CD8-positive, alpha-beta memory T cell (primary cell): ENCODE measurements around the gene UMPS. TPM values are rescaled to one million over a fixed set of nuclear protein-coding genes. Genes with fewer than 3 reads are reported as not detected.

ENCODE experiments used
- CTCF ChIA-PET: fragments of 350-600 bp; sonication (Branson Sonifier 250); formaldehyde crosslinking; loops from one replicate; lab custom pipeline; 2021; ENCODE audit warnings: antibody characterized with exemption; lab: Charles Lee
- POLR2A ChIA-PET: fragments of 350-600 bp; sonication (Branson Sonifier 250); formaldehyde crosslinking; loops from one replicate; lab custom pipeline; 2021; ENCODE audit warnings: antibody characterized with exemption; lab: Charles Lee
- DNase-seq, 5 donors: peaks; one replicate each; pipeline versions ENCODE4 v3.0.0 to v3.0.0-alpha.2; 2020 to 2022; ENCODE audit warnings: mixed read lengths in 1 of 5
- H3K27ac ChIP-seq: one replicate; pipeline ENCODE4 v1.7.0; 2013; ENCODE audit warnings: low read depth, mild to moderate bottlenecking, low read length, moderate library complexity
- H3K27me3 ChIP-seq: 2 replicates; pipeline ENCODE4 v1.7.0; 2013; ENCODE audit warnings: low read length, mild to moderate bottlenecking; ENCODE audit not compliant: insufficient read depth, poor library complexity, severe bottlenecking
- H3K36me3 ChIP-seq: 2 replicates; pipeline ENCODE4 v1.7.0; 2013; ENCODE audit warnings: mild to moderate bottlenecking, low read length, moderate library complexity; ENCODE audit not compliant: insufficient read depth
- H3K4me1 ChIP-seq: 2 replicates; pipeline ENCODE4 v1.7.0; 2013; ENCODE audit warnings: mild to moderate bottlenecking, low read length, moderate library complexity; ENCODE audit not compliant: insufficient read depth
- H3K4me3 ChIP-seq: 2 replicates; pipeline ENCODE4 v1.7.0; 2013; ENCODE audit warnings: mild to moderate bottlenecking, low read length
- H3K9me3 ChIP-seq: 2 replicates; pipeline ENCODE4 v1.7.0; 2013; ENCODE audit warnings: mild to moderate bottlenecking, low read length
- H3K27ac Mint-ChIP-seq, 8 donors: one replicate each; pipeline ENCODE4 v1.8.0; 2020 to 2021; ENCODE audit warnings: mixed read lengths in 8 of 8, mild to moderate bottlenecking in 6 of 8, inconsistent platforms in 3 of 8, moderate library complexity in 3 of 8
- H3K27me3 Mint-ChIP-seq, 2 donors: one replicate each; pipeline ENCODE4 v1.8.0; 2020 to 2021; ENCODE audit warnings: mixed read lengths in 2 of 2, mild to moderate bottlenecking in 1 of 2, moderate library complexity in 1 of 2
- H3K36me3 Mint-ChIP-seq, 3 donors: one replicate each; pipeline ENCODE4 v1.8.0; 2020 to 2021; ENCODE audit warnings: mixed read lengths in 3 of 3, inconsistent platforms in 1 of 3, mild to moderate bottlenecking in 1 of 3
- H3K4me1 Mint-ChIP-seq, 3 donors: one replicate each; pipeline ENCODE4 v1.8.0; 2020 to 2021; ENCODE audit warnings: mixed read lengths in 3 of 3, inconsistent platforms in 1 of 3, mild to moderate bottlenecking in 1 of 3
- H3K4me3 Mint-ChIP-seq, 7 donors: one replicate each; pipeline ENCODE4 v1.8.0; 2020 to 2021; ENCODE audit warnings: mixed read lengths in 7 of 7, mild to moderate bottlenecking in 6 of 7, moderate library complexity in 4 of 7, inconsistent platforms in 2 of 7
- H3K9me3 Mint-ChIP-seq, 5 donors: one replicate each; pipeline ENCODE4 v1.8.0; 2020 to 2022; ENCODE audit warnings: mixed read lengths in 5 of 5, mild to moderate bottlenecking in 3 of 5, moderate library complexity in 2 of 5, inconsistent platforms in 1 of 5
- polyA plus RNA-seq: library from polyadenylated mRNA; unstranded; fragments of 300-500 nt; fragmentation: Illumina TruSeq; gene quantifications from one replicate; pipeline ENCODE4 v1.2.3, GENCODE V29; 2021
- total RNA-seq, 2 experiments: library from RNA; stranded (reverse); gene quantifications; one replicate each; pipeline ENCODE4 v1.2.3, GENCODE V29; 2021

The UMPS gene
- total and polyA plus RNA-seq, 3 experiments from 2014 or later: 26.4 to 74.1 (median 65.2) TPM

GRCh38 chr3:124765197-124765840 lies 35.1 kb downstream of the UMPS start:
- Mint-ChIP-seq H3K27ac (no peak overlapping the region), H3K4me3 (no peak overlapping the region), H3K4me1 (peaks cover 5 to 8% (median 5%) of the 10 kb centered on the region in 3 donors), H3K36me3 (no peaks in the 10 kb centered on the region), H3K27me3 (peaks cover 7 to 22% of the 10 kb centered on the region in 2 donors), H3K9me3 (no peaks in the 10 kb centered on the region)
- no peak for DNase-seq
- Histone ChIP-seq H3K36me3 (no peaks in the 10 kb centered on the region), H3K4me3 (no peak overlapping the region), H3K4me1 (no peaks in the 10 kb centered on the region), H3K27ac (no peak overlapping the region), H3K9me3 (no peaks in the 10 kb centered on the region), H3K27me3 (no peaks in the 10 kb centered on the region)
- ChIA-PET CTCF (interaction anchor here (1.2 to 7.4 kb wide), 2 partner anchors 137 to 141 kb away, joined by 4 to 129 read pairs; no protein-coding TSS in a partner anchor), POLR2A (no interaction called here)

GRCh38 chr3:124766113-124767095 lies 36.2 kb downstream of the UMPS start:
- CTCF ChIA-PET: interaction anchor here (3.4 kb wide), 1 partner anchor 135 kb away, joined by 17 read pairs; no protein-coding TSS in a partner anchor
- Mint-ChIP-seq H3K4me3 (no peak overlapping the region), H3K9me3 (no peaks in the 10 kb centered on the region), H3K36me3 (no peaks in the 10 kb centered on the region), H3K27me3 (peaks cover 9 to 26% of the 10 kb centered on the region in 2 donors), H3K27ac (no peak overlapping the region), H3K4me1 (peaks cover 2 to 4% (median 2%) of the 10 kb centered on the region in 3 donors)
- no peak for DNase-seq
- no peak overlapping the region for H3K4me3 ChIP-seq
- H3K36me3 ChIP-seq: no peaks in the 10 kb centered on the region
- no peaks in the 10 kb centered on the region for H3K27me3 ChIP-seq
- H3K9me3 ChIP-seq: no peaks in the 10 kb centered on the region
- no peak overlapping the region for H3K27ac ChIP-seq
- no peaks in the 10 kb centered on the region for H3K4me1 ChIP-seq
- POLR2A ChIA-PET: no interaction called here

- DNase-seq: no peak
- Histone ChIP-seq H3K9me3 (no peaks in the 10 kb centered on the region), H3K4me1 (no peaks in the 10 kb centered on the region), H3K4me3 (no peak overlapping the region), H3K27ac (no peak overlapping the region), H3K36me3 (no peaks in the 10 kb centered on the region), H3K27me3 (no peaks in the 10 kb centered on the region)
- H3K27ac Mint-ChIP-seq: no peak overlapping the region
- H3K9me3 Mint-ChIP-seq: no peaks in the 10 kb centered on the region
- POLR2A ChIA-PET: no interaction called here
- no peaks in the 10 kb centered on the region for H3K4me1 Mint-ChIP-seq
- H3K36me3 Mint-ChIP-seq: no peaks in the 10 kb centered on the region
- CTCF ChIA-PET: interaction anchor here (3.4 kb wide), 1 partner anchor 134 kb away, joined by 17 read pairs; no protein-coding TSS in a partner anchor
- peaks cover 13 to 32% of the 10 kb centered on the region in 2 donors for H3K27me3 Mint-ChIP-seq
- no peak overlapping the region for H3K4me3 Mint-ChIP-seq
These were observed 37.0 kb downstream of the UMPS start for GRCh38 chr3:124767264-124767663.

GRCh38 chr3:124767691-124768090 lies 37.4 kb downstream of the UMPS start:
- CTCF ChIA-PET: interaction anchor here (3.4 kb wide), 1 partner anchor 134 kb away, joined by 17 read pairs; no protein-coding TSS in a partner anchor
- Histone ChIP-seq H3K36me3 (no peaks in the 10 kb centered on the region), H3K27me3 (no peaks in the 10 kb centered on the region), H3K9me3 (no peaks in the 10 kb centered on the region), H3K27ac (no peak overlapping the region), H3K4me3 (no peak overlapping the region), H3K4me1 (no peaks in the 10 kb centered on the region)
- Mint-ChIP-seq H3K36me3 (no peaks in the 10 kb centered on the region), H3K27ac (no peak overlapping the region), H3K9me3 (no peaks in the 10 kb centered on the region), H3K4me1 (no peaks in the 10 kb centered on the region), H3K4me3 (no peak overlapping the region), H3K27me3 (peaks cover 15 to 35% of the 10 kb centered on the region in 2 donors)
- no peak for DNase-seq
- POLR2A ChIA-PET: no interaction called here

- DNase-seq: no peak
- Histone ChIP-seq H3K36me3 (no peaks in the 10 kb centered on the region), H3K9me3 (no peaks in the 10 kb centered on the region), H3K4me3 (no peak overlapping the region), H3K27ac (no peak overlapping the region), H3K27me3 (no peaks in the 10 kb centered on the region), H3K4me1 (no peaks in the 10 kb centered on the region)
- POLR2A ChIA-PET: no interaction called here
- Mint-ChIP-seq H3K36me3 (no peaks in the 10 kb centered on the region), H3K27me3 (peaks cover 15 to 40% of the 10 kb centered on the region in 2 donors), H3K27ac (no peak overlapping the region), H3K4me1 (no peaks in the 10 kb centered on the region), H3K4me3 (no peak overlapping the region), H3K9me3 (no peaks in the 10 kb centered on the region)
- CTCF ChIA-PET: interaction anchor here (3.4 kb wide), 1 partner anchor 133 kb away, joined by 17 read pairs; no protein-coding TSS in a partner anchor
These were observed 38.6 kb downstream of the UMPS start for GRCh38 chr3:124768812-124769211.

GRCh38 chr3:124769462-124769861 lies 39.2 kb downstream of the UMPS start:
- Mint-ChIP-seq H3K27me3 (peaks cover 12 to 45% of the 10 kb centered on the region in 2 donors), H3K27ac (peak overlapping the region in 1 of 8 donors; percentile 43), H3K4me1 (no peaks in the 10 kb centered on the region), H3K36me3 (no peaks in the 10 kb centered on the region), H3K4me3 (no peak overlapping the region), H3K9me3 (no peaks in the 10 kb centered on the region)
- H3K36me3 ChIP-seq: no peaks in the 10 kb centered on the region
- H3K4me3 ChIP-seq: no peak overlapping the region
- no peak overlapping the region for H3K27ac ChIP-seq
- no peaks in the 10 kb centered on the region for H3K9me3 ChIP-seq
- no peaks in the 10 kb centered on the region for H3K27me3 ChIP-seq
- no peaks in the 10 kb centered on the region for H3K4me1 ChIP-seq
- ChIA-PET CTCF (interaction anchor here (0.6 to 3.4 kb wide), 3 partner anchors 8 to 132 kb away, joined by 3 to 17 read pairs (median 10); no protein-coding TSS in a partner anchor), POLR2A (no interaction called here)
- no peak for DNase-seq

- Histone ChIP-seq H3K36me3 (no peaks in the 10 kb centered on the region), H3K27me3 (no peaks in the 10 kb centered on the region), H3K4me3 (no peak overlapping the region), H3K4me1 (no peaks in the 10 kb centered on the region), H3K9me3 (no peaks in the 10 kb centered on the region), H3K27ac (no peak overlapping the region)
- Mint-ChIP-seq H3K4me3 (no peak overlapping the region), H3K27ac (no peak overlapping the region), H3K9me3 (no peaks in the 10 kb centered on the region), H3K36me3 (no peaks in the 10 kb centered on the region), H3K27me3 (peaks cover 15 to 52% of the 10 kb centered on the region in 2 donors), H3K4me1 (no peaks in the 10 kb centered on the region)
- ChIA-PET POLR2A (no interaction called here), CTCF (interaction anchor here (1.6 to 1.8 kb wide), 3 partner anchors 9 to 131 kb away, joined by 5 to 10 read pairs (median 5); no protein-coding TSS in a partner anchor)
- DNase-seq: no peak
These were observed 40.3 kb downstream of the UMPS start for GRCh38 chr3:124770336-124771082.
